Calu3 (cell line): ENCODE measurements around the gene ZNF454. TPM values are rescaled to one million over a fixed set of nuclear protein-coding genes. Genes with fewer than 3 reads are reported as not detected.

Source experiments
- BruUV-seq: library from RNA; stranded (reverse); fragments of 400-500 nt; replicated peaks from 2 replicates; lab custom pipeline; 2021; lab: Mats Ljungman, UMichigan
- CTCF ChIA-PET: fragments of 300-600 bp; sonication (Branson Sonifier 250); formaldehyde crosslinking; loops from one replicate; lab custom pipeline; 2022; ENCODE audit warnings: antibody characterized with exemption; lab: Charles Lee
- DNase-seq: peaks from one replicate; pipeline ENCODE4 v3.0.0; 2022
- H3K27ac Mint-ChIP-seq: one replicate; pipeline ENCODE4 v1.8.0; 2022; ENCODE audit warnings: mixed read lengths; ENCODE audit not compliant: unreplicated experiment
- H3K27me3 Mint-ChIP-seq: one replicate; pipeline ENCODE4 v1.8.0; 2022; ENCODE audit warnings: mixed read lengths; ENCODE audit not compliant: unreplicated experiment
- H3K36me3 Mint-ChIP-seq: one replicate; pipeline ENCODE4 v1.8.0; 2022; ENCODE audit warnings: mild to moderate bottlenecking, moderate library complexity, mixed read lengths; ENCODE audit not compliant: insufficient read depth, unreplicated experiment
- H3K4me1 Mint-ChIP-seq: one replicate; pipeline ENCODE4 v1.8.0; 2022; ENCODE audit warnings: mild to moderate bottlenecking, low read depth, mixed read lengths; ENCODE audit not compliant: unreplicated experiment
- H3K4me3 Mint-ChIP-seq: one replicate; pipeline ENCODE4 v1.8.0; 2022; ENCODE audit warnings: mild to moderate bottlenecking, low read depth, moderate library complexity, mixed read lengths; ENCODE audit not compliant: unreplicated experiment
- H3K9me3 Mint-ChIP-seq: one replicate; pipeline ENCODE4 v1.8.0; 2022; ENCODE audit warnings: low read depth, mixed read lengths; ENCODE audit not compliant: unreplicated experiment
- CTCF ChIP-seq: fragments of 200-600 bp; IDR thresholded peaks from one replicate; pipeline ENCODE4 v1.8.0; 2022; ENCODE audit warnings: antibody characterized with exemption; ENCODE audit not compliant: unreplicated experiment
- intact Hi-C: fragments of 100-400 bp; cut with micrococcal nuclease; formaldehyde crosslinking; loops from one replicate; pipeline ENCODE4 v1.10.0; 2022; ENCODE audit not compliant: unreplicated experiment
- total RNA-seq: library from RNA; stranded (reverse); gene quantifications from 2 replicates; pipeline ENCODE4 v1.2.3, GENCODE V29; 2022

Gene ZNF454
- total RNA-seq, 1 experiment from 2014 or later = not detected

GRCh38 chr5:178995341-178995690 lies 54.3 kb downstream of the ZNF454 start:
- H3K27ac Mint-ChIP-seq = no peak overlapping the region
- intact Hi-C loops = no loop called here
- H3K4me1 Mint-ChIP-seq = no peaks in the 10 kb centered on the region
- H3K9me3 Mint-ChIP-seq = peaks cover 26% of the 10 kb centered on the region
- no peaks in the 10 kb centered on the region for H3K27me3 Mint-ChIP-seq
- CTCF ChIA-PET = no interaction called here
- BruUV-seq = no TSS peak
- DNase-seq = no peak
- no peaks in the 10 kb centered on the region for H3K36me3 Mint-ChIP-seq
- H3K4me3 Mint-ChIP-seq = no peak overlapping the region
- no peak for TF ChIP-seq CTCF

GRCh38 chr5:178996156-178996555 lies 55.2 kb downstream of the ZNF454 start:
- no peaks in the 10 kb centered on the region for H3K36me3 Mint-ChIP-seq
- H3K4me3 Mint-ChIP-seq = no peak overlapping the region
- no peaks in the 10 kb centered on the region for H3K27me3 Mint-ChIP-seq
- H3K9me3 Mint-ChIP-seq = peaks cover 25% of the 10 kb centered on the region
- DNase-seq = no peak
- H3K4me1 Mint-ChIP-seq = no peaks in the 10 kb centered on the region
- TF ChIP-seq CTCF = no peak
- intact Hi-C loops = no loop called here
- BruUV-seq = no TSS peak
- no peak overlapping the region for H3K27ac Mint-ChIP-seq
- CTCF ChIA-PET = no interaction called here

GRCh38 chr5:178997191-178997590 lies 56.2 kb downstream of the ZNF454 start:
- no TSS peak for BruUV-seq
- intact Hi-C loops = no loop called here
- no peak for TF ChIP-seq CTCF
- CTCF ChIA-PET = interaction anchor here (0.5 kb wide), 1 partner anchor 120 kb away, joined by 3 read pairs; no protein-coding TSS in a partner anchor
- H3K4me1 Mint-ChIP-seq = no peaks in the 10 kb centered on the region
- DNase-seq = no peak
- H3K9me3 Mint-ChIP-seq = peaks cover 24% of the 10 kb centered on the region
- H3K4me3 Mint-ChIP-seq = no peak overlapping the region
- H3K27me3 Mint-ChIP-seq = no peaks in the 10 kb centered on the region
- H3K27ac Mint-ChIP-seq = no peak overlapping the region
- H3K36me3 Mint-ChIP-seq = no peaks in the 10 kb centered on the region

- no peaks in the 10 kb centered on the region for H3K4me1 Mint-ChIP-seq
- no peaks in the 10 kb centered on the region for H3K27me3 Mint-ChIP-seq
- no peaks in the 10 kb centered on the region for H3K36me3 Mint-ChIP-seq
- CTCF ChIA-PET = no interaction called here
- H3K9me3 Mint-ChIP-seq = peaks cover 19% of the 10 kb centered on the region
- H3K27ac Mint-ChIP-seq = no peak overlapping the region
- no peak for TF ChIP-seq CTCF
- intact Hi-C loops = no loop called here
- BruUV-seq = no TSS peak
- DNase-seq = no peak
- no peak overlapping the region for H3K4me3 Mint-ChIP-seq
Measured at GRCh38 chr5:178998441-178998840, 57.4 kb downstream of the ZNF454 start.
